ENCODE results near the gene LRR1. TPM values are rescaled to one million over a fixed set of nuclear protein-coding genes. Genes with fewer than 3 reads are reported as not detected.

The LRR1 gene
- total RNA-seq, 4 donors from 2014 or later = 16.3 to 20.7 (median 18.3) TPM

GRCh38 chr14:49578141-49578540 is 20.6 kb upstream of the LRR1 start:
- no peaks in the 10 kb centered on the region for H3K9me3 ChIP-seq
- no peak overlapping the region for H3K4me3 ChIP-seq
- no peak for DNase-seq
- no peaks in the 10 kb centered on the region for H3K27me3 ChIP-seq
- TF ChIP-seq POLR2A (IDR thresholded peaks at IDR 0.05) (no peak), CTCF (IDR thresholded peaks at IDR 0.05) (no peak)
- no peaks in the 10 kb centered on the region for H3K4me1 ChIP-seq
- H3K27ac ChIP-seq = no peak overlapping the region
- peaks cover 0 to 30% (median 0%) of the 10 kb centered on the region in 3 donors for H3K36me3 ChIP-seq

- Histone ChIP-seq H3K27me3 (no peaks in the 10 kb centered on the region), H3K4me1 (peaks cover 7 to 13% (median 11%) of the 10 kb centered on the region in 4 donors), H3K9me3 (no peaks in the 10 kb centered on the region), H3K4me3 (no peak overlapping the region), H3K27ac (no peak overlapping the region), H3K36me3 (peaks cover 0 to 41% (median 0%) of the 10 kb centered on the region in 3 donors)
- no peak for DNase-seq
- TF ChIP-seq CTCF (IDR thresholded peaks at IDR 0.05) = no peak
- no peak for TF ChIP-seq POLR2A (IDR thresholded peaks at IDR 0.05)
These were observed 18.9 kb upstream of the LRR1 start for GRCh38 chr14:49579841-49580240.

- Histone ChIP-seq H3K27ac (no peak overlapping the region), H3K27me3 (no peaks in the 10 kb centered on the region), H3K4me1 (peaks cover 7 to 14% (median 11%) of the 10 kb centered on the region in 4 donors), H3K9me3 (no peaks in the 10 kb centered on the region), H3K4me3 (no peak overlapping the region), H3K36me3 (peaks cover 0 to 38% (median 0%) of the 10 kb centered on the region in 3 donors)
- TF ChIP-seq CTCF (IDR thresholded peaks at IDR 0.05) (no peak), POLR2A (IDR thresholded peaks at IDR 0.05) (no peak)
- DNase-seq = no peak
These were observed 17.3 kb upstream of the LRR1 start for GRCh38 chr14:49581209-49582112.

GRCh38 chr14:49582113-49582977 is 16.4 kb upstream of the LRR1 start:
- Histone ChIP-seq H3K27ac (no peak overlapping the region), H3K27me3 (no peaks in the 10 kb centered on the region), H3K36me3 (peaks cover 0 to 29% (median 0%) of the 10 kb centered on the region in 3 donors), H3K4me1 (peaks cover 7 to 14% (median 11%) of the 10 kb centered on the region in 4 donors), H3K4me3 (no peak overlapping the region), H3K9me3 (no peaks in the 10 kb centered on the region)
- no peak for DNase-seq
- TF ChIP-seq CTCF (IDR thresholded peaks at IDR 0.05) (no peak), POLR2A (IDR thresholded peaks at IDR 0.05) (no peak)

GRCh38 chr14:49583629-49584028 is 15.1 kb upstream of the LRR1 start:
- Histone ChIP-seq H3K27me3 (no peaks in the 10 kb centered on the region), H3K36me3 (peaks cover 0 to 27% (median 0%) of the 10 kb centered on the region in 3 donors), H3K27ac (no peak overlapping the region), H3K4me3 (peak overlapping the region in 2 of 4 donors; percentile 25 to 66), H3K4me1 (peaks cover 7 to 14% (median 11%) of the 10 kb centered on the region in 4 donors), H3K9me3 (no peaks in the 10 kb centered on the region)
- no peak for TF ChIP-seq POLR2A (IDR thresholded peaks at IDR 0.05)
- no peak for TF ChIP-seq CTCF (IDR thresholded peaks at IDR 0.05)
- no peak for DNase-seq

All from Peyer's patch (tissue), 4 donors.